Activated CD4-positive, alpha-beta memory T cell treated with anti-CD3 and anti-CD28 coated beads, Interleukin-2, amount 10 ng/mL, durations not matched to agents 7 days and 5 days (primary cell): ENCODE measurements around the gene MTG2. TPM values are rescaled to one million over a fixed set of nuclear protein-coding genes. Genes with fewer than 3 reads are reported as not detected.

Source experiments
- CTCF ChIA-PET: fragments of 350-600 bp; sonication (Branson Sonifier 250); formaldehyde crosslinking; loops from one replicate; lab custom pipeline; 2021; ENCODE audit warnings: antibody characterized with exemption, inconsistent platforms; lab: Charles Lee
- POLR2A ChIA-PET: fragments of 350-600 bp; sonication (Branson Sonifier 250); formaldehyde crosslinking; loops from one replicate; lab custom pipeline; 2021; ENCODE audit warnings: antibody characterized with exemption; lab: Charles Lee
- DNase-seq: peaks from one replicate; pipeline ENCODE4 v3.0.0-alpha.2; 2020
- H3K27ac Mint-ChIP-seq: one replicate; pipeline ENCODE4 v1.8.0; 2021; ENCODE audit warnings: mild to moderate bottlenecking, mixed read lengths
- H3K27me3 Mint-ChIP-seq: one replicate; pipeline ENCODE4 v1.8.0; 2021; ENCODE audit warnings: mixed read lengths
- H3K36me3 Mint-ChIP-seq: one replicate; pipeline ENCODE4 v1.8.0; 2021; ENCODE audit warnings: low read depth, mixed read lengths
- H3K4me1 Mint-ChIP-seq: one replicate; pipeline ENCODE4 v1.8.0; 2021; ENCODE audit warnings: mixed read lengths
- H3K4me3 Mint-ChIP-seq: one replicate; pipeline ENCODE4 v1.8.0; 2021; ENCODE audit warnings: mild to moderate bottlenecking, mixed read lengths
- H3K9me3 Mint-ChIP-seq: one replicate; pipeline ENCODE4 v1.8.0; 2021; ENCODE audit warnings: mixed read lengths
- total RNA-seq, 2 experiments: library from RNA; stranded (reverse); gene quantifications; one replicate each; pipeline ENCODE4 v1.2.3, GENCODE V29; 2021

MTG2 gene
- total RNA-seq, 2 experiments from 2014 or later = 25.6 to 27.2 TPM

DNA sequence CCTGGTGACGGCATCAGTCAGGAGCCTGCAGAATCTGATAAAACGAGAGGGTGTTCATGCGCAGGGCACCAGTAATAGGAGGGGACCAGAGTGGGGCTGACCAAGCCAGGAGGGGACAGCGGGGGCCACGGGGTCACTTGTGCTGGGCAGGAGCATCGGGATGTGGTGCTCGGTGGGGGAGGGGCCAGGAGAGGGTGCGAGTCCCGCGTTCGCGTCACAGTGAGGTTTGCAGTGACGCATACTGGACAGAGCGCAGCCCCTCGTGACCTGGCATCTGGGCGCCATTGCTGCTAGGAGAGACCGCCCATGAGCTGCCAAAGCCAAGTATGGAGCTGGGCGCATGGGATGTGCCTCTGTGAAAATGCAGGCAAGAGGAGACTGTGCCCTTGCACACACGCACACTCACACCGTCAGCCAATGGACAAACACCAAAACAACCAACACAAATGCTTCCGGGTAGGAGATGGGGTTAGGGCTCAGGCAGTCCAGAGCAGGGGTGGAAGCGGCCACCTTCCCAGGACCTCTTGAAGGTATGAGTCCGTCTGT, 13.9 kb upstream of the MTG2 start:
- Mint-ChIP-seq H3K9me3 (no peaks in the 10 kb centered on the region), H3K27me3 (no peaks in the 10 kb centered on the region), H3K27ac (no peak overlapping the region), H3K4me1 (no peaks in the 10 kb centered on the region), H3K4me3 (no peak overlapping the region), H3K36me3 (peaks cover 6% of the 10 kb centered on the region)
- CTCF ChIA-PET = no interaction called here
- no peak for DNase-seq
- POLR2A ChIA-PET = no interaction called here

DNA sequence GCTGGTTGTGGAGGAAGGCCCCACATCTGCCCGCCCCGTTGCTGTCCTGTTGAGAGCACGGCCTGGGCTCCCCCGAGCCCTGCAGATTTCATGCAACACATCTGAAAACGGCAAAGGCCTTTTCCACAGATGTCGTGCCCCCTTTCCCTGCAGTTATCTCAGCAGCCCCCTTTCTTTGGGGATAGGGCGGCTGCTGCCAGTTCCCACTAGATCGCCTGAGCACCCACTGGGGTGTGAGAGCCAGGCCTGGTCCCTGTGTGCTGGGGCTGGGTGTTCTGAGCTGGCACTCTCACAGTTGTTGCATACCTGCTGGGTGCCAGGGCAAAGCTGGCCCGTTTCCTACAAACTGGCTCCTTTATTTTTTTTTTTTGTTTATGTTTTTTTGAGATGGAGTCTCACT, 12.3 kb upstream of the MTG2 start:
- H3K36me3 Mint-ChIP-seq = peaks cover 3% of the 10 kb centered on the region
- H3K4me1 Mint-ChIP-seq = no peaks in the 10 kb centered on the region
- H3K9me3 Mint-ChIP-seq = no peaks in the 10 kb centered on the region
- H3K27me3 Mint-ChIP-seq = no peaks in the 10 kb centered on the region
- ChIA-PET POLR2A (no interaction called here), CTCF (no interaction called here)
- no peak for DNase-seq
- H3K4me3 Mint-ChIP-seq = no peak overlapping the region
- H3K27ac Mint-ChIP-seq = no peak overlapping the region

DNA sequence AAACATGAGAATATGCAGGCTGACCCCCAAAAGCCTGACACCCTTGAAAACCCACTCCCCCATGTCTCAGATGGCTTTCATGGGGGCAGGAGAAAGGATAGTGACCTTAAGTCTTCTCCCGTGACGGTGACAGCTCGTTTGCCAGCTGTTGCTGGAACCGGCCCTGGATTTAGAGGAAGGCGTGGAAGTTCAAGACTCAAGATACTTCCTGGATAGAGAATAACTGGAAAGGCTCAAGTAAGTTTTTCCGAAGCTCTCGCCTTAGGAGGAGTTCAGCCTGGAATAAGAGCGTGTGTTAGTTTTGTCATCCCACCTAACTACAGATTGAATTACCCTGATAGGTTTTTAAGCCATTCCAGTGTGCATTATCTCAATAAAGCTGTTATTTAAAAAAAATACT, 11.6 kb upstream of the MTG2 start:
- H3K4me3 Mint-ChIP-seq = no peak overlapping the region
- no peaks in the 10 kb centered on the region for H3K27me3 Mint-ChIP-seq
- POLR2A ChIA-PET = interaction anchor here (0.7 kb wide), 1 partner anchor 1213 kb away, joined by 3 read pairs; no protein-coding TSS in a partner anchor
- CTCF ChIA-PET = interaction anchor here (0.7 kb wide), 1 partner anchor 17 kb away, joined by 4 read pairs; no protein-coding TSS in a partner anchor
- DNase-seq = no peak
- H3K36me3 Mint-ChIP-seq = peaks cover 2% of the 10 kb centered on the region
- H3K27ac Mint-ChIP-seq = no peak overlapping the region
- H3K9me3 Mint-ChIP-seq = no peaks in the 10 kb centered on the region
- H3K4me1 Mint-ChIP-seq = no peaks in the 10 kb centered on the region

DNA sequence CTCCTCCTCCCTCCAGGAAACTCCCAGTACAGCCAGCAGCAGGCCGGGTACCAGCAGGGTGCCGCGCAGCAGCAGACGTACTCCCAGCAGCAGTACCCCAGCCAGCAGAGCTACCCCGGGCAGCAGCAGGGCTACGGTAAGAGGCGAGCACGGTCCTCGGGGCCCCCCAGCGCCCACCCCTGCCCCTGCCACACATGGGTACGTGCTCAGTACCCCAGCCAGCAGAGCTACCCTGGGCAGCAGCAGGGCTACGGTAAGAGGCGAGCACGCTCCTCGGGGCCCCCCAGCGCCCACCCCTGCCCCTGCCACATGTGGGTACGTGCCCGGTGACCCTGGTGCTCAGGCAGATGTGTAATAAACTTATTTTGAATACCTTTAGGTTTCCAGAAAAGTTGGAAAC, 10.2 kb upstream of the MTG2 start:
- Mint-ChIP-seq H3K4me1 (no peaks in the 10 kb centered on the region), H3K27ac (no peak overlapping the region), H3K4me3 (no peak overlapping the region), H3K27me3 (no peaks in the 10 kb centered on the region), H3K9me3 (no peaks in the 10 kb centered on the region), H3K36me3 (peaks cover 2% of the 10 kb centered on the region)
- POLR2A ChIA-PET = no interaction called here
- DNase-seq = no peak
- CTCF ChIA-PET = no interaction called here

DNA sequence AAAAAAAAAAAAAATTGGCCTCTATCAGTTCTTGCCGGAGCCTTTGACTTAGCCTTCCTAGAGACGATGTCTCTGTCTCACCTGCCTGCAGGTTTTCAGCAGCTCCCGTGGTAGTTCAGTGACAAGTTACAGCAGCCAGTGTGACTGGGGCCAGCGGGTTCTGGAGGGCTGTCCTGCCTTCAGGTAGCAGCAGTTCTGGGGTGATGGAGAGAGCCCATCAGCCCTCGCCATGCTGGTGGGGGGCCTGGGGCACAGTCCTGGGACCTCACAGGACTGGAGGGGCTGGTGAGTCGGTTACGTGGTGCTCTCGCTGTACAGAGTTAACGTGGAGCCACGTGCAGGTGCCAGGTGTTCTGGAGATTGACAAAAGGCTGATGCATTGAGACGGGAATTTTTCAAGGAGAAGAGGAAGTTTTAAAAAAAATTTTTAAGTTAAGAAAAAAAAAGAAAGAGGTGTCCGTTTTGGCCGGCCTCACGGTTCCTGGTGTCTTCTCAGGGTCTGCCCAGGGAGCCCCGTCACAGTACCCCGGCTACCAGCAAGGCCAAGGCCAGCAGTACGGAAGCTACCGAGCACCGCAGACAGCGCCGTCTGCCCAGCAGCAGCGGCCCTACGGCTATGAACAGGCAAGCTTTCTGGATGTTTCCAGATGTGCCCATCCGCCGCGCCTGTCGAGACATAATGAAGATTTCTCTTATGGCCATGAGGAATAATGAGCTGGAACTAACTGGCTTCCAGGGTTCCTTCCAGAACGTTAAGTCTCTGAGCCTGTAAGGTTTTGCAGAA, 8.6 kb upstream of the MTG2 start:
- DNase-seq = no peak
- Mint-ChIP-seq H3K4me3 (no peak overlapping the region), H3K27me3 (no peaks in the 10 kb centered on the region), H3K27ac (no peak overlapping the region), H3K9me3 (no peaks in the 10 kb centered on the region), H3K36me3 (peaks cover 5% of the 10 kb centered on the region), H3K4me1 (no peaks in the 10 kb centered on the region)
- POLR2A ChIA-PET = no interaction called here
- CTCF ChIA-PET = no interaction called here

DNA sequence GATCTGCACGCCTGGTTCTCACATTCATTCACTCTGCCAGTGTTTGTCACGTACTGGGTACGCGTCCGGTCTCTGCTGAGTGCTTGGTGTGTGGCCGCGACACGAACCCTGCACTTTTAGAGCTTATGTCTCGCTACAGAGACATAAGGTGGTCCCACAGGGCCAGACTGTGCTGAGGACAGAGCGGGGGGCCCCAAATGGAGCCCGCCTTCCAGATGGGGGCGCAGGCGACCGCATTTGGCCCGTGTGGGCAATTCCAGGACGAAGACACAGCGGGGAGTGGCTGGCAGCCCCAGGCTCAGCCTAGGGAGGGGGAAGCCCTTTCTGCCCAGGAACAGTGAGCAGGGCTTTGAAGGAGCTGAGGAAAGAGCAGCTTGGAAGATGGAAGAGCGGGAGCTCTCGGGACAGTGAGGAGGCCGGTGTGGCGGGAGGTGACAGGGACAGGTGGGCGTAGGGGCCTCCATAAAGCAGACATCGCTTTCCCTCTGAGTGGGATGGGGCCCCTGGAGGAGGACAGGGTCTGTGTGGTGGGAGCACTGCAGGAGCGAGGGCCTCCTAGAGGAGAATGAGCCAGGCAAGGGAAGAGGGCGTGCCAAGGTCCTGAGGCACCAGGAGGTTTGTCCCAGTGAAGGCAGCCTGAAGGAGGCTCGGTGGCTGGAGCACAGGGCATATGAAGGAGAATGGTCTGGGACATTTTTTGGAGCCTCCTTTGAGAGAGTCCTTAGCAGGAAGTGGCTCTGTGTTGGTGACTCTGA, 7.8 kb upstream of the MTG2 start:
- POLR2A ChIA-PET = no interaction called here
- DNase-seq = no peak
- CTCF ChIA-PET = no interaction called here
- no peak overlapping the region for H3K27ac Mint-ChIP-seq
- no peaks in the 10 kb centered on the region for H3K9me3 Mint-ChIP-seq
- peaks cover 5% of the 10 kb centered on the region for H3K36me3 Mint-ChIP-seq
- no peak overlapping the region for H3K4me3 Mint-ChIP-seq
- H3K4me1 Mint-ChIP-seq = no peaks in the 10 kb centered on the region
- no peaks in the 10 kb centered on the region for H3K27me3 Mint-ChIP-seq

DNA sequence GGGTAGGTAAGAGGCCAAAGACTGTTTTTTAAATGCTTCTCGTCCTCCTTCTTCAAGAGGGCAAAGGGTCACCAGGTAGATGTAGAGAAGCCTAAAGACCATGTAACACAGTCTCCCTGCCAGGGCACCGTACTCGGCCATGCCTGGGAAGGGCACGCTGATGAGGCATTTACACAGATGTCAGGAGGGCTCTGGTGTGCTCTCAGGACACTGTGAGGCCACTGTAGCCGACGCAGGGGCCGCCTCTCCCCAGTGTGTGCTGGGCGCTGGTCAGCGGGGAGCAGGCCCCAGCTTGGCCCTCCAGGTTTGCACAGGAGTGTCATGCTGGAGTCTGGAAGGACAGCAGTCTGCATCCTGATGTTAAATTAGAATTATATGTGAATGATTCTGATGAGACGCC, 7.1 kb upstream of the MTG2 start:
- CTCF ChIA-PET = no interaction called here

DNA sequence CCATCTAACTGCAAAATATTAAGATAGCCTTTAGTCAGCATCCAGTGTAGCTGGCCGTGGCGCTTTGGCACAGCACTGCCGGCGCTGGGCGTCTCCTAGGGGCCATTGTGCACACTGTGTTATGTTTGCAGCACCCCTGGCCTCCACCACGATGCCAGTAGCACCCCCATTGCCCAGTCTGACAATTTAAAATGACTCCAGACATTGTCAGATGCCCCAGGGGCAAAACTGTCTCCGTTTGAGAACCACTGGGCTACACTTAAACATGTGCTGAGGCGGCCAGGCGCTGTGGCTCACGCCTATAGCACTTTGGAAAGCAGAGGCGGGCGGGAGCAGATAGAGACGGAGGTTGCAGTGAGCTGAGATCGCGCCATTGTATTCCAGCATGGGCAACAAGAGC, 6.0 kb upstream of the MTG2 start:
- ChIA-PET CTCF (no interaction called here), POLR2A (no interaction called here)
- Mint-ChIP-seq H3K27me3 (no peaks in the 10 kb centered on the region), H3K4me1 (peaks cover 3% of the 10 kb centered on the region), H3K4me3 (no peak overlapping the region), H3K9me3 (no peaks in the 10 kb centered on the region), H3K27ac (no peak overlapping the region), H3K36me3 (peaks cover 8% of the 10 kb centered on the region)
- no peak for DNase-seq

More for the DNA sequence above, 7.1 kb upstream of the MTG2 start:
- H3K4me3 Mint-ChIP-seq = no peak overlapping the region
- no peak overlapping the region for H3K27ac Mint-ChIP-seq
- H3K36me3 Mint-ChIP-seq = peaks cover 5% of the 10 kb centered on the region
- POLR2A ChIA-PET = no interaction called here
- H3K27me3 Mint-ChIP-seq = no peaks in the 10 kb centered on the region
- no peaks in the 10 kb centered on the region for H3K4me1 Mint-ChIP-seq
- DNase-seq = no peak
- no peaks in the 10 kb centered on the region for H3K9me3 Mint-ChIP-seq

DNA sequence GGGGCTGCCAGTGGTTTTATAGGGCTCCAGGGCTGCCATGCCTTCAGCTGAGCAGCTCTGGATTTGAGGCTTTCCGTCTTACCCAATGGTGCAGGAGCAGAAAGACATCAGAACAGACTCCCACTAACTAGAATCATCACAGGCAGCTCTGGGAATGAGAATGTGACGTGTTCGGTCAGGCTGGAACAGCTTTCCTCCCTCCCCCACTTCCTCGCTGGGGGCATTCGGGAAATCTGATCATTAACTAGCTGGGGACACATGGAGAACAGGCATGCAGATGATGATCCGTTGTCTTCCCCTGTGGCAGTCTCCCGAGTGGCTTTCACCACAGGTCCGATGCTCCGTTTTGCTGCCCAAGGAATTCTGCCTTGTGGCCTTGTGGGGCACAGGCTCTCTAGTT, 5.5 kb upstream of the MTG2 start:
- H3K4me3 Mint-ChIP-seq = no peak overlapping the region
- ChIA-PET POLR2A (no interaction called here), CTCF (no interaction called here)
- DNase-seq = no peak
- peaks cover 10% of the 10 kb centered on the region for H3K36me3 Mint-ChIP-seq
- no peaks in the 10 kb centered on the region for H3K27me3 Mint-ChIP-seq
- no peaks in the 10 kb centered on the region for H3K9me3 Mint-ChIP-seq
- H3K27ac Mint-ChIP-seq = no peak overlapping the region
- H3K4me1 Mint-ChIP-seq = peaks cover 8% of the 10 kb centered on the region

DNA sequence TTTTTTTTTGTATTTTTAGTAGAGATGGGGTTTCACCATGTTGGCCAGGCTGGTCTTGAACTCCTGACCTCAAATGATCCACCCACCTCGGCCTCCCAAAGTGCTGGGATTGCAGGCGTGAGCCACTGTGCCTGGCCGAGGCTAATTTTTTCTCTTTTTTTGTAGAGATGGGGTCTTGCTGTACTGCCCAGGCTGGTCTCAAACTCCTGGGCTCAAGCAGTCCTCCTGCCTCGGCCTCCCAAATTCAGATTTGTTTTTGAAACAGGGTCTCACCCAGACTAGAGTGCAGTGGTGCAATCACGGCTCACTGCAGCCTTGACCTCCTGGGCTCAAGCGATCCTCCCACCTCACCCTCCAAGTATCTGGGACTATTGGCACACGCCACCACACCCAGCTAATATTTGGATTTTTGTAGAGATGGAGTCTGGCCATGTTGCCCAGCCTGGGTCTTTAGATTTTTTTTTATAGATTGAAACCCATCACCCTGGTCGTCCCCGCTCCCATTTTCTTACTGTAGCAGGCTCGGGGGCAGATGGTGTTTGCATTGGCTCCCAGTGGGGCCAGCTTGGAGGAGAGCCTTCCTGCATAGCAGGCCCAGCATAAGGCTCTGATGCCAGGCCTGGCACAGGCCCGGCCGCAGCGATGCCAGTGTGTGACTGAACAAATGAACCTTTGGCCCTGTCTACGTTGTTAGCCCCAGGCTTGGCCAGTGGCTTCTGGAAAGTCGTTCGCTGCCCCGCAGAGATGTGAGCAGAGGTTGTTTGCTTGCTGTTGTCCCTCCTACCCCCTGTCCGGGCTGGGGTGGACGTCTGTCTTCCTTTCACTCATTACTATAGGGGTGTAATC, 4.3 kb upstream of the MTG2 start:
- POLR2A ChIA-PET = no interaction called here
- Mint-ChIP-seq H3K27ac (no peak overlapping the region), H3K4me3 (no peak overlapping the region), H3K27me3 (no peaks in the 10 kb centered on the region), H3K4me1 (peaks cover 12% of the 10 kb centered on the region), H3K9me3 (no peaks in the 10 kb centered on the region), H3K36me3 (peaks cover 10% of the 10 kb centered on the region)
- DNase-seq = no peak
- CTCF ChIA-PET = interaction anchor here (0.6 kb wide), 1 partner anchor 9 kb away, joined by 3 read pairs; no protein-coding TSS in a partner anchor

DNA sequence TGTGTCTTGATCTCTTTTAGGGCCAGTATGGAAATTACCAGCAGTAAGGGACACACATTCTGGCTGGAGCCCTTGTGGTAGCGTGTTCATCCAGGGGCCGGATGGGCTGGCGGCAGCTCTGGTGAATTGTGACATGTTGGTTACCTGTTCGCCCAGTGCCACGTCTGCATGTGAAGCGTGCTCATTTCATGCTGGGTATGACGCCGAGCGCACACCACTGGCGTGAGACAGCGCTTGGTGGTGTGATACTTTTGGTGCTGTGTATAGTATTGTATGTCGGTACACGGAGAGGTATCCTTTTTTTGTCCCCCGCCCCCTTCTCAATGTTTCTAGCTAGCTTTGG, 3.7 kb upstream of the MTG2 start:
- ChIA-PET POLR2A (no interaction called here), CTCF (no interaction called here)
- Mint-ChIP-seq H3K9me3 (no peaks in the 10 kb centered on the region), H3K36me3 (peaks cover 9% of the 10 kb centered on the region), H3K27me3 (no peaks in the 10 kb centered on the region), H3K27ac (no peak overlapping the region), H3K4me1 (peaks cover 17% of the 10 kb centered on the region), H3K4me3 (no peak overlapping the region)
- DNase-seq = no peak

DNA sequence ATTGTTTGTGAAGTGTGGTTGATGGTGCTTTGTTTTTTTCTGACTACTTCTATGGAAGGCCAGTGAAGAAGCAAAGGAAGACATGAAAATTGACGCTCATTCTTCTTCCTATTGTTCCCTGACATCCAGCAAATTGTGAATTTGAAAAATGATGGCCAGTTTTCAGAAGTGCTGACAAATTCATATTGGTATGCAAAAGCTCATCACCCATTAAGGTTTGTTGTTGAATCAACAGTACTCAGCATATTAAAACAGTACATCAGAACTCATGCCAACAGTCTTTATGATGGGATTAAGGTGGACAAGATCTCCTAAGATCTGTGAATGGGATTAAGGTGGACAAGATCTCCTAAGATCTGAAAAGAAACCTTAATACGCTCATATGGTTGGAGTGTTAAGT, 1.0 kb upstream of the MTG2 start:
- POLR2A ChIA-PET = interaction anchor here (0.8 to 2.6 kb wide), 3 partner anchors 39 to 119 kb away, joined by 3 to 21 read pairs (median 12); partner anchors contain the start of genes PSMA7 and SS18L1
- CTCF ChIA-PET = no interaction called here
- peaks cover 8% of the 10 kb centered on the region for H3K36me3 Mint-ChIP-seq
- H3K9me3 Mint-ChIP-seq = no peaks in the 10 kb centered on the region
- H3K27me3 Mint-ChIP-seq = no peaks in the 10 kb centered on the region
- peak overlapping the region; percentile 88 for H3K27ac Mint-ChIP-seq
- no peak for DNase-seq
- peaks cover 31% of the 10 kb centered on the region for H3K4me1 Mint-ChIP-seq
- peak overlapping the region; percentile 92 for H3K4me3 Mint-ChIP-seq
